CD4-positive, alpha-beta T cell treated with Interleukin-17A for 1 hour (primary cell): ENCODE results near the gene MRPL47.
"Not testable (repeated sequence)": the region's sequence is repeated elsewhere in the genome, so short reads cannot be mapped to it uniquely, and the experiment has no call there.

Source experiments
- DNase-seq: peaks from one replicate; pipeline ENCODE4 v3.0.0-alpha.2; 2020

The MRPL47 gene

DNA sequence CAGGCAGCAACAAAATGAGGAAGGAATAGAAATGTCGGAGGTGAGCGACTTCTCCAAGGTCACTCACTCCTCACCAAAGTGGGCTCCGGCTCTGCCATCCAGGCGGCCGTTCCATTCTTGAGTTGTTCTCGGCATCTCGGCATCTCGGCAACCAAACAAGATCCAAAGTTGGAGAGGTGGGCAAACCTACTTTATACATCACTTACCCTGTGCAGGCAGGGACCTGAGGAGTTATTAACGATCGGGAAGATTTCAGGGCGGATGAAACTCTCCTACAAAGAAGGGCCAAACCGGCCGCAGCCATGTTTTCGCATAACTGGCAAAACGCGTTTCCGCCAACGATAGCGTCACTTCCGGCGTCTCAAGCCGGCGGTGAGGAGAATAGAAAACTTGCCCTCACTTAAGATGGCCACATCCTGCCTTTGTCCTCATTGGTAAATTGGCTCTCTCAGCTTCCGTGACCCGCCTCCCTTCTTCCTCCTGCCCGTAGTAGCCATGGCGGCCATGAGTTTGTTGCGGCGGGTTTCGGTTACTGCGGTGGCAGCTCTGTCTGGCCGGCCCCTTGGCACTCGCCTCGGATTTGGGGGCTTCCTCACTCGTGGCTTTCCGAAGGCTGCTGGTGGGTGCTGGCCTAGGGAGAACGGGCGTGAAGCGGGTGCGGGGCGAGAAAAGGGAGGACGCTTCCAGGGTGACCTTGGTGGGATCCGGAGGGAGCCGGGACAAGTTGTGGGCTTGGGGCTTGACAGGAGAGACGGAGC is at the start of gene MRPL47, which contains the start of gene NDUFB5:
Gene MRPL47, minus strand, starts transcription at position 318 of the 758 bp plus-strand sequence. Its CDS starts 14 bp downstream, at position 304.
Gene NDUFB5, plus strand, starts transcription at position 474 of the 758 bp plus-strand sequence. Its CDS starts 22 bp downstream, at position 496.
- peak; percentile 96 for DNase-seq

GRCh38 chr3:179653096-179653797 is 48.8 kb upstream of the MRPL47 start:
- peak; percentile 66 for DNase-seq

- DNase-seq: peak; percentile 71
Observed at GRCh38 chr3:179652447-179653095, 48.1 kb upstream of the MRPL47 start, which contains the start of gene USP13. USP13 (plus strand) TSS chr3:179653040; CDS start chr3:179653226, 186 bp downstream.

DNA sequence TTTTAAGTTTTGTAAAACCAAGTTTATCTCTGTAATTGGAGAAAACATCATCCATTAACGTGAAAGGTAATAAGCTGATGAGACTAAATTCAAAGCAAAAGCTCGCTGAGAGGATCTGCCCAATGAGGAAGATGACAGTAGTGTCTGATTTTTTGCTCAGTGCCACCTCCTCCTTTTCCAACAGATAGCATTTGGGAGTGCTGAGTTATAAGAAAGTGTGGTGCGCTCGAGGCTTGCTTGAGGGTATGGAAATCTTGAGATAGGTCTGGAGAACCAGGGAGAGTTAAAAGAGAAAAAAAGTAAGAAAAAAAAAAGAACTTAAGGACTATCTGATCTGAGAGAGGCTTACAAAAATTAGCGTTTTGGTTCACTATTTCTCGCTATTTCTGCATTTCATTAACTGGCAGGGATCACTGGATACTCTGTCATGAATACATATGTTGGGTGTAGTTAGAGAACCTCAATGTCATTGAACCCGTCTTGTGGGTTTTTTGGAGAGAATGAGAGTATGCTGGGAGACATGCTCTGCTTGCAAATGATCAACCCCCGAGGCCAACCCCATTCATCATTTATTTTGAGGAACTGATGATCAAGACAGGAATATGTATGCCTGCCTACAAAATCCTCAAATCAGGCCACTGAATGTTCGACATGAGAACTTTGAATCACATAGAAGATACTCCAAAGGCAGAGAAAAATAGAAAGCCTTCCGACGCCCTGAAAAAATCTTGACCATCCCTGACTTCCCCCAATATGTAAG is 47.4 kb upstream of the MRPL47 start:
- no peak for DNase-seq

- DNase-seq: no peak
Observed at GRCh38 chr3:179646177-179646576, 41.7 kb upstream of the MRPL47 start.

DNA sequence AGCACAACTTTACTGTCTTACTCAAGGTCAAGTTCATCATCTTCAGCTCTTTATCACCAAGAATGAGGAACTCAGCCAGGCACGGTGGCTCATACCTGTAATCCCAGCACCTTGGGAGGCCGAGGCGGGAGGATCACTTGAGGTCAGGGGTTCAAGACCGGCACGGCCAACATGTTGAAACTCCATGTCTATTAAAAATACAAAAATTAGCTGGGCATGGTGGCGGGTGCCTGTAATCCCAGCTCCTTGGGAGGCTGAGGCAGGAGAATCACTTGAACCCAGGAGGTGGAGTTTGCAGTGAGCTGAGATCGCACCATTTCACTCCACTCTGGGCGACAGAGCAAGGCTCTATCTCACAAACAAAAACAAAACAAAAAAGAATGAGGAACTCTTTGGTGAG is 39.4 kb upstream of the MRPL47 start:
- not testable (repeated sequence) for DNase-seq

GRCh38 chr3:179642871-179643270 is 38.4 kb upstream of the MRPL47 start:
- DNase-seq: no peak

- DNase-seq: no peak
Observed at GRCh38 chr3:179640469-179640868, 36.0 kb upstream of the MRPL47 start.

- no peak for DNase-seq
Observed at GRCh38 chr3:179630753-179631451, 26.5 kb upstream of the MRPL47 start.

GRCh38 chr3:179624451-179624850 is 20.0 kb upstream of the MRPL47 start:
- no peak for DNase-seq

GRCh38 chr3:179622023-179622422 is 17.6 kb upstream of the MRPL47 start:
- DNase-seq: no peak

- DNase-seq: no peak
Observed at GRCh38 chr3:179615458-179616173, 11.2 kb upstream of the MRPL47 start.

DNA sequence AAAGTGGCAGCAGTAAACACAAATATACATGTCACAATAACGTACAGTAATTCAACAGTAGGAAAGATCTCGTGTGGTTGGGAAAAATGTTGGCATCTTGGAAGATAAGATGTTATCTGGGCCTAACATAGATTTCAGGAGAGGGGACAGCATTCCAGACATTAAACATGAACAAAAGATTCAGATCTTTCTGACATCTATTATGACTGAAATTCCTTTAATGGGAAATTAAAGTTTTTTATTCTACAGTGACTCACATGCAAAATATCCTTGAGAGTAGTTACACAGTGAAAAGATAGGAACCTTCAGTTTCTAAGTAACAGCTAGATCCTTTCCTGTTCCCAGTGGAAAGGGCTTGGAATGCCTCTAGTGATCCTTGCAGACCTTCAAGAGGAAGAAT is 9.4 kb upstream of the MRPL47 start:
- no peak for DNase-seq

GRCh38 chr3:179610066-179610465 is 5.6 kb upstream of the MRPL47 start:
- no peak for DNase-seq

DNA sequence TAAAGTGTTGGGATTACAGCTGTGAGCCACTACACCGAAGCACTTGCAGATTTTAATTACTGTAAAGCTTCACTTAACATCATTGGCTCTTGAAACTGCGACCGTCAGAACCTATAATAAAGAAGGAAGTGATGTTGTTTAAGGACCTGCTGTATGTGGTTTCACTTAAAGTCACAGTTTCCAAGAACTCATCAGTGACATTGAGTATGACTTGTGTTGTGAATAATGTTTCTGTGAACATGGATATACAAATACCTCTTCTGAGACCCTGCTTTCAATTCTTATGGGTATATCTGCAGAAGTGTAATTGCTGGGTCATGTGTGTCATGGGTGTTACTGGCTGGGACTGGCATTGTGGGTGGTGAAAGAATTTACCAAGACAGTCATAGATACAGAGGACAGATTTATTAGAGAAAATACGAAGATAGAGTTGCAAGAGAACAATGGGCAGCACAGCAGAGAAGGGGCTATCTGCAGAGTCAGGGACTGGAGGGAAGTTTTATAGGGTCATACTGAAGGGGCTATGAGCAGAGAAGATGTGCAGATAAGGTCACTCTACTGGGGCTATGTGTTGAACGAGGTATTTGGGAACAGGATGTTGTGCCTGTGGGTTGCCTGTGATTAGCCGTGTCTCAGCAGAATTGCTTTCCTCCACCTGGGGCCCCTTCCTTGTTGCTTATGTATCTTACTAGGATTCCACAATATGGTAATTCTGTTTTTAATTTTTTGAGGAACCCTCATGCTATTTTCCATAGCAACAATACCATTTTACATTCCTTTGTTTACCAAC is 4.7 kb upstream of the MRPL47 start:
- DNase-seq: peak; percentile 51

GRCh38 chr3:179606534-179607085 is 2.2 kb upstream of the MRPL47 start:
- no peak for DNase-seq

DNA sequence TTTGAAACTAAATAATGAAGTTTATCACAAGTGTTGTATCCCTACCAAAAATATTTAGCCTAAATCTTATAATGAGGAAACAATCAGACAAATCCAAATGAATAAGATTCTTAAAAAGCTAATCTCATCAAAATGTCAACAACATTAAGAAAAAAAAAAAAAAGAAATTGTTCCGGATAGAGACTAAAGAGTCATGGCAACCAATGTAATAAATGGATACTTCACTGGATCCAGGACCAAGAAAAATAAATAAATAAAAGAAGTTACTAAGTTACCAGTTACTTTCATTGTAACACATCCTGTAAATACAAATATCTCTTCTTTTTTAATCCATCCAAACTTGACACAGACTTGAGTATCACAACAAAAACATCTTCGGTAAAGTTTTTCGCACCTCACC is 607 bp downstream of the MRPL47 start:
- no peak for DNase-seq

DNA sequence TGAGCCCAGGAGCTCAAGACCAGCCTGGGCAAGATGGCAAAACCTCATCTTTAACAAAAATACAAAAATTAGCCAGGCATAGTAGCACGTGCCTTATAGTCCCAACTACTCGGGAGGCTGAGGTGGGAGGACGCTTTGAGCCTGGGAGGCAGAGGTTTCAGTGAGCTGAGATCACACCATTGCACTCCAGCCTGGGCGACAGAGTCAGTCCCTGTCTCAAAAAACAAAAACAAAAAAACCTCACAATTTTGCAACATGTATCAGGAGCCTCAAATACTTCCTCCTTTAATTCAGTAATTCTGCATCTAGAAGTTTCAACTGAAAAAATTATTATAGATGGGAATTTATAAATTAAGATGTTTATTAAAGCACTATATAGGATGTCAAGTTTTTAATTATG is 1.1 kb downstream of the MRPL47 start:
- DNase-seq: no peak

DNA sequence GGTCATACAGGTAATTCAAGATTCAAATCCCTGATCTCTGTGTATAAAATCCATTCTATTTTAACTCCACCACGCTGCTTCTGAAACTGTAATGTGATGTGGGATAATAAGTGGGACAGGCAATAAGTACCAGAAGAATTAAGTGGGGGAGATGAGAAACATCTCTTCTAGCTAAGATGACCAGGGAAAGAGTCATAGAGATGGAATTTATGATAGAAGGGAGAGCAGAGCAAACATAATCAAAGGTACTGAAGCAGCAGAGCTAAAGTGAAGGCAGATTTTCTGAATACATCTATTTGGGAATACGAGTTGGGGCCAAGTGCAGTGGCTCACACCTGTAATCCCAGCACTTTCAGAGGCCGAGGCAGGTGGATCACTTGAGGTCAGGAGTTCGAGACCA is 4.9 kb downstream of the MRPL47 start:
- no peak for DNase-seq

DNA sequence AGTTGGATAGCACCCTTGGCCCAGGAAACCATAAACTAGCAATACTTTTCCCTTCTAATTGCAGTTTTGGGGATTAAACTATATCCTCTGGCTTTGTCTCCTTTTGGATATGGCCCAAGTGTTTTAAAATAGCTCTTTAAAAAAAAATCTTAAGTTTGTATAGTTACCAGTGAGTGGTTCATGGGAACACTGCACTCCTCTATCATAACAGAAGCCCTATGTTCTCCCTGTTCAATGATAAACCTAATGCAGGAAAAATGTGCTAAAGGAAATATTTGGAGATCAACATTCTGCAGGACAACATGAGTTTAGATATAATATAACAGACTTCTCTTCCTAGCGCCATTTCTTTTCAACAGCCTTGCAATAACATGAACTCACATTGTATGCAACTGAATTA is 13.1 kb downstream of the MRPL47 start:
- DNase-seq: no peak
